RPMI8226 (cell line): ENCODE data around the gene PTPRE.

ENCODE experiments used
- DNase-seq: peaks from one replicate; pipeline ENCODE4 v3.0.0-alpha.2; 2015

PTPRE gene

DNA sequence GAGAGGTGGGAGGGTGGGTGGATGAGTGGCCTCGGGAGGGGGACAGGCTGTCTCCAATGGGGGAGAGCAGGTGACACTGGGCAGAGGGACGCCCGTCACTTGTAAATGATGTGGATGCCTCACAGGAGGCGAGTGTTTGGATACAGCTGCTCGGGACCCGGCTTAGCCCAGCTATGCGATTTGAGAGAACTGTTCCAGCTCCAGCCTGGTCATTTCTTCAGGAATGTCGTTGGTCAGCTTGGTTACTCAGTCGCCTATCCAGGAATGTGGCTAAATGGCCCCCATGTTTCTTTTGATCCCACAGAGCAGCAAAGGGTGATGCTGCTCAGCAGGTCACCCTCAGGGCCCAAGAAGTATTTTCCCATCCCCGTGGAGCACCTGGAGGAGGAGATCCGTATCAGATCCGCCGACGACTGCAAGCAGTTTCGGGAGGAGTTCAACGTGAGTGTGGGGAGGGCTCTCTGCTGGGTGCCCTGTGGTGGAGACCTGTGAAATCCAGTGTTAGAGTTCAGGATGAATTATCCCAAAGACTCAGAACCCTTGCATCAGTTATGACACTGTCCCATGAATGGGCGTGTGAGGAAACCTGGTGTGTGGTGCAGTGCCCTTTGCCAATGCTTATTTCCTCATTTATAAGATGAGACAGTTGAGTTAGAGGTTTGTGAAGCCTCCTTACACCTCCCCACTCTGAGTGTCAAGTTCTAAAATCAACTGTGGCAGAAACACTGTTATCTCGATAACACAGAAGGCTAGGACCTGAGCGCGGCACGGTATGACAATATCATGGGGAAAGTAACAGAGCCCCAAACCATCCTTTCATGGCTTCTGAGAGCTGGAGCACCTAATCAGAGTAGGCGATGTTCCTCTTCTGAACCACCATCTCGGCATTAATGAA is 142.6 kb downstream of the PTPRE start:
- DNase-seq, result no peak

DNA sequence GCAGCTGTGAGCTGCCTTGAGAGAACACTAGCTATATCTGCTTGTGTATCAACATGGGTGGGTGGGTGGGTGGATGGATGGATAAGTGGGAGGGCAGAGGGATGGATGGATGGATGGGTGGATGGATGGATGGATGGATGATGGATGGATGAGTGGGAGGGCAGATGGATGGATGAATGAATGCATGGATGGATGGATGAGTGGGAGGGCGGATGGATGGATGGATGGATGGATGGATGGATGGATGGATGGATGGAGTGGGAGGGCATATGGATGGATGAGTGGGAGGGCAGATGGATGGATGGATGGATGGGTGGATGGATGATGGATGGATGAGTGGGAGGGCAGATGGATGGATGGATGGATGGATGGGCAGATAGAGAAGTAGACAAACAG is 143.2 kb downstream of the PTPRE start:
- DNase-seq, result no peak

DNA sequence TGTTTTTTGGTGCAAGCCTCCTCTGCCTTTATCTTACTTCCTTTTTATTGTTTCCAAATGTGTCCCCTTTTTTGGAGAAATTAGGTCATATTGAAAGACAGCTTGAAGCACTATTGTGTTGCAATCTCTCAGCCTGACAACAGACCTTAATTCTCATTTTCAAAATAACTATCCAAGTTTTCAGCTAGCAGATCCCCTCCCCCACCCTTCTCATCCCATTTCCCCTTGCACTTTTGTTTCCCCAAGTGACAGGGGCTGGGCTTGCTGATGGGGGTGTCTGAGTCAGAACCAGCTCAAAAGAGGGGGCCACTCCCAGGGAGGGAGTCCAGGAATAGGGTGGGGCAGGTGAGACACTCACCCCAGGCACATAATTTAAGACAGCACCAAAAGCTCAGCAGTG is 144.0 kb downstream of the PTPRE start:
- no peak for DNase-seq

DNA sequence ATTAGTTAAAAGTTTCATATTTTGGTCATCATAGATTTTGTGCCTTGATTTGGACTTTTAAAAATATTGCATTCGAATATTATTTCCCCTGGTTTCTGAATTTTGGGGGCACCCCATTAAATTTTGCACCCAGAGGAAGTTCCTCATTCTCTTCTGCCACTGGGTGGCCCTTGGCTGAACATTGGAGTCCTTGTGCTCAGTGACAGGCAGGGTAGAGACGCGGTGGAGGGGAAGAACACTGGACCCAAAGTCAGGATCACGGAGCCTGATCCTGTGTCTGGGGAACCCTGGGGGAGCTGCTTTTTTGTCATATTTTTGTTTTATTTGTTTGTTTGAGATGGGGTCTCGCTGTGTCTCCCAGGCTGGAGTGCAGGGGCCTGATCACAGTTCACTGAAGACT is 144.6 kb downstream of the PTPRE start:
- DNase-seq, result no peak

DNA sequence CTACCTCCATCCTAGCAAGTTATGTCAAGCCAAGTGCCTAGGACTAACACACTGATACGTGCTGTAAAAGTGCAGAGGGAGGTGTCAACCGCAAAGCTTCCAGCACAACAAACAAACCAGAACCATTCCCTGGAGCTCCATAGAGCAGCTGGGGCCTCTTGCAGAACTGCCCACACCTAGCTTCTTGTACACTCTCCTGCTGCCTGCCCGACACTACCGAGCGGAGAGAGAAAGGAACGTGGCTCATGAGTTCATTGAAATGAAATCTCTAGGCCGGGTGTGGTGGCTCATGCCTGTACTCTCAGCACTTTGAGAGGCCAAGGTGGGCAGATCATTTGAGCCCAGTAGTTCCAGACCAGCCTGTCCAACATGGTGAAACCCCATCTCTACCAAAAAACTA is 145.8 kb downstream of the PTPRE start:
- DNase-seq, result no peak

DNA sequence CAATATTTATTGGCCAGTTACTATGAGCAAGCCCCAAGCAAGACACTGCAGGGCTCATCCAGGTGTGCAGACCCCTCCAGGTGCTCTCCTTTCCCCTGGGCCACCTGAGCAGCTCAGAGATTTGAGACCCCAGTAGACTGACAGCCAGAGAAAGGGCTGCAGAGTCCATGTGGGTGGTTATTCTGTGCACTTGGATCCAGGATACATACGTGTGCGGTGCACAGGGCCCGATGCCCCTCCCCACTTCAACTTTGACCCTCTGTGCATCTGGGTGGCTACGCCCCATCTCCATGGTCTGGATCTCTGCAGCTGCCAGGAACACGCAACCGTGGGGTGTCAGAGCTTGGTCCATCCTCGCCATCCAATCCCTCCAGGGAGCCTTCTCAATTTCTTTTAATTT is 146.5 kb downstream of the PTPRE start:
- DNase-seq, result no peak

DNA sequence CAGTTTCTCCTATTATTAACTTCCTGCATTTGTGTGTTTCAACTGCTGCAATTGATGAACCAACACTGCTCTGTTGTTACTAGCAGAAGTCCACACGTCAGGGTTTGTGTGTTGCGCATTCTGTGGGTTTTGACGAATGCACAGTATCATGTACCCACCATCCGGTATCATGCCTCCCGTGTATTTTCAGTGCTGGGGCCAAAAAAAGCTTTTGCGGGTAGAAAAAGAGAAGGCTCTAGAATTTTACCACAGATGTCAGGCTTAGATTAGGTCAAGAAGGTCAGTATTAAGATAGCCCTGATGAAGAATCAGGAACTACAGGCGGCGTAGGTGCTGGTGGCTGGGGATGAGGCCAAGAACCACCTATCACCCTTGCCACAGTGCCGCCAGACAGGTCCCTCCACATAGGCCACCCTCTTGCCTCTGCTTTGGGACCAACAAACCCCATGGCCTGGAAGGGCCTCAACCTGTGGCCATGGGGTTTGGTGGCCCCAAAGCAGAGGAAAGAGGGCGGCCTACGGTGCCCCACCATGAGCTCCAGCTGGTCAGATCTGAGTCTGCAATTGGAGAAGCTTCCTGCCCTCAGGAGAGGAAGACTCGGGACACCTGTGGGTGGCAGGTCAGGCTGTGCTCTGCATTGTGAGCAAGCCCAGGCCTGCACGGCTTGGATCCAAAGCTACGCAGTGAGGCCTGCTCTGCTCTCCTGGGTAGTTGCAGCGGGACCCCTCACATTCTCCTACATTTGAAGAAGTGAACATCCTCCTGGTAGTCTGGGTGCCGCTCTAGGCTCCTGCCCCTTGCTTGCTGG is 147.5 kb downstream of the PTPRE start:
- no peak for DNase-seq

DNA sequence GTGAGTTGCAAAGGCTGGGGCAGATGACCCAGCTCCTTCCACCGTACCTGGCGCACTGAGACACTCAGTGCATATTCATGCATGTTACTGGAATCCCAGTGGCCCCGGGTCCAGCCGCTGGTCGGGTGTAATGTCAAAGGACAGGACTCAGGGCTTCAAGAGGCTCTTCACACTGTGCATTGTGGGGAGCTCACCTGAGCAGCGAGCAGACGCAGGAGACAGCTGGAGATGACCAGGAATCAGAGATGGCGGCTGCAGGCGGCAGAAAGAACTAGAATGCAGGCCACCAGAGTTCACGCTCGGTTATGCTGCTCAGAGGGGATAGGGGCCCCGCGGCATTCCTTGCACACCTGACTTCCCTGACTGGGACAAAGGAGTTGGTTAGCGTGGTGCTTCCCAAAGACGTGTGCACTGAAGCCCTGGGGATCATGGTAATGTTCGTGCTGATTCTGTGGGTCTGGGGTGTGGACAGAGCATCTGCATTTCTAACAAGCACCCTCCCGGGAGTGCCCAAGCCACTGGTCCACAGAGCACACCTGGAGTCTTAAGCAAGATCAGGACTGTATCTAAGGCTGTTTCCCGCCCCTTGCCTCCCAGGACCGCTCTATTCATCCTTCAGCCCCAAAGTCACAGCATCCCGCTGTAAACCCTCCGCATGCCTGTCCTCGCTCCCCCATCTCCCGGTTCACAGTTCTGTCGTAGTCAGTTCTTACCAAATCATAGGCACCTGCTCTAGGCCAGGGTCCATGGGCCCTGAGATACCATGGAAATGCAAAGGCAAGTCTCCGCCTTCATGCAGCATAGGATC is 148.4 kb downstream of the PTPRE start:
- DNase-seq, result no peak

DNA sequence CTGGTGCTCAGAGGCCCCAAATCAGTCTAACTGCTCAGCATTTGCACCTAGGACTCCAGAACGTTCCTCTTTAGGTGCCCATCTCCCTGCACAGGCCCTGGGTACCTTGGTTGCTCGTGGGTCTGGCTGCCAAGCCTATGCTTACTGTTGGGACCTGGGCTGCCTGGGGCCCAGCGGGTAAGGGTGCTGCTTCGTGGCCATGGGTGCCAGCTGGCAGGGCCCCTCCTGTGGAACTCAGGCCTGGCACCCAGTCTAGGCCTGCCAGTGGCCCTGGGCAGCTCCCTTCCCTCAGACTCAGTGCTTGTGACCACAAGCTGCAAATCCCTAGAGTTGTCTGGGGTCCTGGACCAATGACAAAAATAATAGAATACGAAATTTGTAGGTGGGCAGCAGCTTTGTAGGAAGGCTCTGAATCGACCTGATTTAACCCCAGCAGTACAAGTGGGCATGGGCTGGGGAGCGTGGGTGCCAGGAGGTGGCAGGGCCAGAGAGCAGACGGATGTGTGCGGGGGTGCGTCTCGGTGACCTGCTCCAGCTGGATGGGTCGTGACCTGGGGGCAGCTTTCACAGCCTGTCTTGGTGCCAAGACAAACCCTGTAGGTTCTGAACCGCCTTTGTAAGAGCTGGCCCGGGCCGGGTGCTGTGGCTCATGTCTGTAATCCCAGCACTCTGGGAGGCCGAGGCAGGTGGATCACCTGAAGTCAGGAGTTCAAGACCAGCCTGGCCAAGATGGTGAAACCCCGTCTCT is 149.6 kb downstream of the PTPRE start:
- no peak for DNase-seq

DNA sequence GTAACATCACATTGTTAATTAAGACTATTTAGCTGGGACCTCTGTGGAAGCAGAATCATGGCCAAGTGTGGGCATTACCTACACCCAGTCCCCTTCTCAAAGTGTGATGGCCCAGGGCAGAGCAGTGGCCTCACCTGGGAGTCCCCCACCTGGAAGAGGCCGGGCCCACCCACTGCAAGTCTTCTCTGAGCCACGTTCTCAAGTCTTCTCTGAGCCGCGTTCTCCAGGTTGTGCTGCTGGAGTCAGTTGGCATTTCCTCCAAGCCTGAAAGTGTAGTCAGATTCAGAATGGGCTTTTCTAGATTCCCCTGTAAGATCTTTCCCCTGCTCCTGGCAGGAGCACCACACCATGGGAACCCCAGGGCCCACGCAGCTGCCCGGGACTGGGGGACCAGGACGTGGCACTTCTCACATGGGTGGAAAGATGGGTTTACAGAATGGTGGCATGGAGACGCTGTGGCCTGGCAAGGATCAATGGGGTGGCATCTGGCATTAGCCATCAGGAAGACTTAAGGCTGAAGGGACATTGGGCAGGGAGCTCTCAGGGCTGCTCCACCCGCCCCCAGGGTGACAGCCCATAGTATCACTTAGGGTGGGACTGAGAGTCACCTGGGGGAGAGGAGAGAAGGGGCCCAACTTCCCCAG is 151.3 kb downstream of the PTPRE start:
- no peak for DNase-seq

DNA sequence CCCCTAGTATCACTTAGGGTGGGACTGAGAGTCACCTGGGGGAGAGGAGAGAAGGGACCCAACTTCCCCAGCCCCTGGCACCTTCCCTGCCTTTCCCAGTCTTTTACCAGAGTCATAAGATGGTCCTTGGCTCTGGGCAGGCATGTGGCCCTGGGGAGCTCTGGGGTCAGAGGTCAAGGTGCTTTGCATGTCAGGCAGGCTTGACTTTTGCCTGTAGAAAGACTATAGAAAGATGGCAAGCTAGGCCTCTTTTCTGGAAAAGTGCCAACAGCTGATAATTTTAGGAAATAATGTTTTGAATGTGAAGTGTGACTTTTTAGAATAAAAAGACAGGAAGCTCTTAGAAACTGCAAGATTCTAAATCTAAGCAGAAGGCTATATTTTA is 151.8 kb downstream of the PTPRE start:
- no peak for DNase-seq

DNA sequence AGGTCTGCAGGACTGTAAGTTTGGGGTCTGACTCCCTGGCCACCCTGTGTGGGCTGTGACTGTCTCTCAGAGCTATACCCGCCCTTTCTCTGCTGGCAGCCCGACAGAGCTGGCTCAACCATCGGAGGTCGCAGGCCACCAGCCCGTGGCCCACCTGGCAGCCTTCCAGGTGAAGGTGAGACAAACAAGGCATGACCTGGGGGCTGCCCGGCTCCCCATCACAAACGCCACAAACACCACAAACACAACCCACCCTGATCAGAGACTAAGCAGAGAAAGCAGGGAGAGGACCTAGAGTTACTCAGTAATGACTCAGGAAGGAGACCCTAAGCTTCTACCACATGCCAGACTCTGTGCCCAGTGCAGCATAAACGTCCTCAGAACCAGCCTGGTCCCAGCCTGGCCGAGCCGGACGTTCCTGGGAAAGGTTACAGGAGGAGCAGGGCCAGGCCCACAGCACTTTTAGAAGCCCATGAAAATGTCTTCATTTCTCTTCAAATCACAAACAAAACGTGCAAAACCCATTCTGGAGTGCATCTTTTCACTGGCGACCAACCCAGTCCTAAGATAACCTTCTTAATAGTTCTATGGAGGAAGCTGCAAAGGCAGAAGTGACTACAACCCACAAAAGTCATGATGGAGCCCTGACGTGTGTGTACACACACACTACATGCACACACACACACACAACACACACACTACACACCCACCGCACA is 152.5 kb downstream of the PTPRE start:
- no peak for DNase-seq

DNA sequence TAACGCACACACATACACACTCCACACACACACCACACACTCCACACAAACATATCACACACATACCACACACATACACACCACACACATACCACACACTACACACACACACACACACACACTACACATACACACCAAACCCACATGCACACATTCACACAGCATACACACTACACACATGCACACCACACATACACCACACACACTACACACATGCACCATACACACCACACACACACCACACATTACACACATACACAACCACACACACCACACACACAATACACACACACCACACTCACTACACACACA is 153.0 kb downstream of the PTPRE start:
- DNase-seq, result no peak

DNA sequence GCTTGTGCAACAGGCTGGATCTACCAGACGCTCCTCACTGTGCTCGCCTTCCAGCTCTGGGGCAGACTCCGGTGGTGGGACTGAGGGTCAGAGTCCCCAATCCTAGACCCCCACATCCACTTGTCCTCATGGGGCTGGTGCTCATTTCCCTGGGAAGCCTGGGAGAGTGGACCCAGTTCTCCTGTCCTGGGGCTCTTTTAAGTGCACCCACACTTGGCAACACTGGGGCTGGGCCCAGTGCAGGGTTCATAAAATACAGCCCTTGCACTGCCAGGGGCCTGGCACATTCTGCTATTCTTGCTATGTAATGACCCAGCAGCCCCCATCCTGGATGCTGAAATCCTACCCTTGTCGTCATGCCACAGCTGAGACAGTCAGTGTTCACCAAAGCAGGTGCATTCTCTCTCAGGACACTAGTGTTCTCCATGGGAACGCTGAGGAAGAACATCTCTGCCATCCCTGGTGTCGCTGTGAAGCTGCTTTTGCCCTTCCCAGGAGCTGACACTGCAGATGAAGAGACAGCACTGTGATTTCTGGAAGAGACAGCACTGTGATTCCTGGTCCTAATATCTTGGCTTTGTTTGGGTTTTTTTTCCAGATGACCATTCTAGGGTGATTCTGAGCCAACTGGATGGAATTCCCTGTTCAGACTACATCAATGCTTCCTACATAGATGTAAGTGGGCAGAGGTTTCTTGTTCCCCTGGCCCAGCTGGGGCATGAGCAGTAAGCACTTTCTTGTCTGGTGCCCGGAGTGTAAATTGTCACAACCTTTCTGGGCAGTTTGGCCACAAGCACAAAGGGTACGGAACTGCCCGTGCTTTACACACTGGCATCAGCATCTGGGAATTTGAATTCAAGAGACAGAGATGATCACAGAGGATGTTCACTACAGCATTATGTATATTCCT is 153.7 kb downstream of the PTPRE start:
- DNase-seq, result no peak

DNA sequence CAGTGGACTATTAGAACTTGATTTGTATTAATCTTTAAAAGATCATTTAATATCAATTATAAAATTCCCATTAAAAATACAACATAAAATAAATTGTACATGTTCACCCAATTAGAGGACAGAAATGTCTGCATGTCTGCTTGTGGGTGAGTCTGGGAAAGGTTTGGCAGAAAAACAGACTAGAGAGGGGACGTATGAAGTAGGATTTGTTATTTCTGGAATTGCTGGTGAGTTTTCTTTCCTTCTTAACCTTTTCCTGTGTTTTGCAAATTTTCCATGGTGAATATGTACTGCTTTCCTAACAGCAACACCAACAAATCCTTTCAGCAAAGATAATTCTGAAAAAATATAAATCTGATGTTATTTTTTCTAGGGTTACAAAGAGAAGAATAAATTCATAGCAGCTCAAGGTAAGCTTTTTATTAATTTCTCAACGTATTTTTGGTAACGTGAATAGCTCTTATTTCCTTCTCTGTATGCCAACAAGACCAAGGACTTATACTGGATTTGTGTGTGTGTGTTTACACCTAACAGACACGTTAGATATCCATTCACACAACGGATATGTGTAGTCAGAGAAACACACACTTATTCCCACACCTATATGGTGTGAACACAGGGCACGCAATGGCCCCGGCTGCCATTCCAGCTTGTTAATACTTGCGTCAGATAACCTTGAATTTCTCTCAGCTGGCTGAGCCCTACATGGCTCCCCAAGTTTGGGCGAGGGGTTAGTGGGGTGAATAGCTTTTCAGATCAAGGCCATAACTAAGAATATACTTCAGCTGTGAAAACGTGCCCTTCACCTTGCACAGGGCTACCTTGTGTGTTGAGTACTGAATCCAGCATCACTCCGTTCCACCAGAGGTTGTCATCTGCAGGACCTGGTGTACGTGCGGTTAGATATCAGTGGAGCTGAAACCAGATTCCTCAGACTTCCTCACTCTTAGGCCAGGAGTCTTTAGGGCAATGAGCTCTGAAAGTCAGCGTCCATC is 154.7 kb downstream of the PTPRE start:
- no peak for DNase-seq

DNA sequence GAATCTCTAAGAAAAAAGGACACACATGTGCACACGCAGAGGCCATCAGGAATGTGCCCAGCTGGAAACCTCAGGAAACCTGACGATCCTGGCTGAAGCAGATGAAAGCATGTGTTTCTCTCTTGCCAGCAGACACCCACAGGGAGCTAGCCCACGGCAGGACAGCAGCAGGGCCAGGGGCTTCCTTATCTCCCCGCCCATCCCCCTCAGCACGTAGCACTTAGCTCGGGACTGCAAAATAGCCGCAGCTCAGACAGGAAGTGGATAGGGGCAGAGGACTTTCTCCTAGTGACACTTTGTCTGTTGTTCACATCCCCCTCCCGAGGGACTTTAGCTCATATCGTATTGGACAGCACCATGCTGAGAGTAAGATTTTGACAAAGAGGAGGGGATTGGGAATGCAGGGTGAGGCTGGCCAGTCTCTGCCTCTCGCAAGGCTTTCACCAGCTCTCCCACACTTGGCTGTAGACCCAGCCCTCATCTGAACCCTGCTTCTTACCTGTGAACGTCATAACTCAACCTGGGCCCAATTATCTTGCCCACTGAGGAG is 155.5 kb downstream of the PTPRE start:
- no peak for DNase-seq

DNA sequence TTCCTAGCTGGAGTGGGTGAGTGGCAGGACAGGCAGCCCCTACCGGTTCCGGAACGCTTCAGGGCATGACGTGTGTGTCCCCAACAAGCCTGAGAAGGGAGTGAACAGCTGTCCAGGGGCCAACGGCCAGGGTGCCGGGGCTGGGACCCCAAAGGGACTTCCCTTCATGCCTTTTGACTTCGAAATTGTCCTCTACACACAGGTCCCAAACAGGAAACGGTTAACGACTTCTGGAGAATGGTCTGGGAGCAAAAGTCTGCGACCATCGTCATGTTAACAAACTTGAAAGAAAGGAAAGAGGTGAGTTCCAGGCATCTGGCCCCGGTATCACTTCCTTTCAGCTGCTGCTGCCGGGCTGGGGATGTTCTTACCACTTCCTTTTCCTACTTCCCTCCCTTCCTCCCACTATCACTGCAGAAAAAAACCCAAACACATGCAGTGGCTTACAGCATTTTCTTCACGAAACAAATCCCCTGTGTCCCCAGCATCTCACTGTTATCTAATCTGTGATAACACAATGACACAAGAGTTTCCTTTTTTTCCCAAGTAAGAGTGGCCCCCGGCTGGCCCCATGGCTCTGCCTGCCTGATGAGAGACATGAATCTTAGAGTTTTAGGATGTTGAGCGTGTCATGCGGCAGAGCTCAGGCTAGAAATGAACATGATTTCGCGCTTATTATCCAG is 156.1 kb downstream of the PTPRE start:
- no peak for DNase-seq

DNA sequence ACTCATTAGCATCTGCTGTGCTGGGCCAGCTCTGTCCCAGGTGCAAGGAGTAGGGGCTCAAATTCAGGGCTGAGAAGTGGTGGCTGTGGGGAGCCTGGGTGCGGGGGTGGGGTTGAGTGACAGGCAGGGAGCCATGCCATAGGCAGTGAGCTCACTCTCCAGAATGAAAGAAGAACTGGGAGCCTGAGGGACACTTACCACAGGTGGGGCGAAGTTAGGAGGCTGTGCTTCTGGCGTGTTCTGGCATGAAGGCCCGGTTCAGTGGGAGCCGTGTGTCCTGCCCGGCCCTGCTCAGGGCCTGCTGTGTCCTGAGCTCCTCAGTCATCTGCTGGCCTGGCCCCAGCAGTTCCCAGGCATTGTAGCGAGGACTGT is 156.8 kb downstream of the PTPRE start:
- no peak for DNase-seq
